WTC11 (cell line): ENCODE data around the gene TBC1D22B. TPM values are rescaled to one million over a fixed set of nuclear protein-coding genes. Genes with fewer than 3 reads are reported as not detected.

Experiments used
- ATF1 ChIP-seq: sonication (generic); formaldehyde crosslinking; IDR thresholded peaks from 2 replicates; pipeline ENCODE4 v1.8.1; 2023; ENCODE audit warnings: mild to moderate bottlenecking, moderate library complexity, missing genetic modification reagents
- CTCF ChIP-seq: fragments of 200-600 bp; IDR thresholded peaks from 2 replicates; pipeline ENCODE4 v1.8.0; 2022; ENCODE audit warnings: antibody characterized with exemption
- E2F4 ChIP-seq: sonication (generic); formaldehyde crosslinking; IDR thresholded peaks from 2 replicates; pipeline ENCODE4 v1.8.1; 2022; ENCODE audit warnings: low read depth, mild to moderate bottlenecking, moderate library complexity, missing genetic modification reagents, borderline replicate concordance
- FOXP1 ChIP-seq: sonication (generic); formaldehyde crosslinking; IDR thresholded peaks from 2 replicates; pipeline ENCODE4 v1.8.0; 2022; ENCODE audit warnings: missing genetic modification reagents, mild to moderate bottlenecking, moderate library complexity, borderline replicate concordance
- GTF2I ChIP-seq: fragments of 250-450 bp; sonication (Bioruptor Pico); conservative IDR thresholded peaks from 2 replicates; pipeline ENCODE4 v1.4.0; 2021; ENCODE audit warnings: mild to moderate bottlenecking
- HMGXB4 ChIP-seq: sonication (generic); formaldehyde crosslinking; IDR thresholded peaks from 2 replicates; pipeline ENCODE4 v1.8.1; 2023; ENCODE audit warnings: mild to moderate bottlenecking, moderate library complexity, missing genetic modification reagents
- JUN ChIP-seq: sonication (generic); formaldehyde crosslinking; IDR thresholded peaks from 2 replicates; pipeline ENCODE4 v1.8.0; 2023; ENCODE audit warnings: mild to moderate bottlenecking, missing genetic modification reagents
- NFE2L1 ChIP-seq: sonication (generic); formaldehyde crosslinking; IDR thresholded peaks from 2 replicates; pipeline ENCODE4 v1.8.1; 2023; ENCODE audit warnings: missing genetic modification reagents
- TEAD1 ChIP-seq: sonication (generic); formaldehyde crosslinking; IDR thresholded peaks from 2 replicates; pipeline ENCODE4 v1.8.0; 2022; ENCODE audit warnings: mild to moderate bottlenecking, missing genetic modification reagents
- TP53 ChIP-seq: sonication (generic); formaldehyde crosslinking; IDR thresholded peaks from 2 replicates; pipeline ENCODE4 v1.8.1; 2023; ENCODE audit warnings: mild to moderate bottlenecking, missing genetic modification reagents
- ZNF219 ChIP-seq: sonication (generic); formaldehyde crosslinking; IDR thresholded peaks from 2 replicates; pipeline ENCODE4 v1.8.0; 2023; ENCODE audit warnings: missing genetic modification reagents, mild to moderate bottlenecking, borderline replicate concordance
- ZNF281 ChIP-seq: sonication (generic); formaldehyde crosslinking; IDR thresholded peaks from 2 replicates; pipeline ENCODE4 v1.8.0; 2023; ENCODE audit warnings: mild to moderate bottlenecking, missing genetic modification reagents
- ZNF317 ChIP-seq: sonication (generic); formaldehyde crosslinking; IDR thresholded peaks from 2 replicates; pipeline ENCODE4 v1.8.1; 2023; ENCODE audit warnings: low read depth, mild to moderate bottlenecking, moderate library complexity, missing genetic modification reagents, borderline replicate concordance
- ZNF396 ChIP-seq: fragments of 250-450 bp; sonication (Bioruptor Pico); IDR thresholded peaks from 2 replicates; pipeline ENCODE4 v1.8.0; 2021; ENCODE audit warnings: mild to moderate bottlenecking, moderate library complexity, borderline replicate concordance
- ZNF416 ChIP-seq: fragments of 250-450 bp; sonication (Bioruptor Pico); IDR thresholded peaks from 2 replicates; pipeline ENCODE4 v1.9.0; 2021; ENCODE audit warnings: mild to moderate bottlenecking, inconsistent platforms
- ZNF671 ChIP-seq: fragments of 250-450 bp; sonication (Bioruptor Pico); IDR thresholded peaks from 2 replicates; pipeline ENCODE4 v1.8.0; 2021; ENCODE audit warnings: mild to moderate bottlenecking
- ZSCAN18 ChIP-seq: fragments of 250-450 bp; sonication (Bioruptor Pico); IDR thresholded peaks from 2 replicates; pipeline ENCODE4 v2.1.2; 2022; ENCODE audit warnings: mild to moderate bottlenecking, moderate library complexity
- total RNA-seq: library from RNA; stranded (reverse); gene quantifications from 3 replicates; pipeline ENCODE4 v1.2.3, GENCODE V29; 2021
- TF ChIP-seq, protein P1 (sequence below): sonication (generic); formaldehyde crosslinking; IDR thresholded peaks from 2 replicates; pipeline ENCODE4 v1.8.0; 2023; ENCODE audit warnings: missing genetic modification reagents, mild to moderate bottlenecking, borderline replicate concordance
- TF ChIP-seq, protein P2 (sequence below): sonication (generic); formaldehyde crosslinking; conservative IDR thresholded peaks from 2 replicates; pipeline ENCODE4 v1.8.1; 2023; ENCODE audit warnings: mild to moderate bottlenecking, low read depth, missing genetic modification reagents, moderate library complexity
- TF ChIP-seq, protein P3 (sequence below): sonication (generic); formaldehyde crosslinking; IDR thresholded peaks from 2 replicates; pipeline ENCODE4 v1.8.1; 2022; ENCODE audit warnings: mild to moderate bottlenecking, moderate library complexity, missing genetic modification reagents

Gene TBC1D22B
- total RNA-seq, 1 experiment from 2014 or later = 16.4 TPM

DNA sequence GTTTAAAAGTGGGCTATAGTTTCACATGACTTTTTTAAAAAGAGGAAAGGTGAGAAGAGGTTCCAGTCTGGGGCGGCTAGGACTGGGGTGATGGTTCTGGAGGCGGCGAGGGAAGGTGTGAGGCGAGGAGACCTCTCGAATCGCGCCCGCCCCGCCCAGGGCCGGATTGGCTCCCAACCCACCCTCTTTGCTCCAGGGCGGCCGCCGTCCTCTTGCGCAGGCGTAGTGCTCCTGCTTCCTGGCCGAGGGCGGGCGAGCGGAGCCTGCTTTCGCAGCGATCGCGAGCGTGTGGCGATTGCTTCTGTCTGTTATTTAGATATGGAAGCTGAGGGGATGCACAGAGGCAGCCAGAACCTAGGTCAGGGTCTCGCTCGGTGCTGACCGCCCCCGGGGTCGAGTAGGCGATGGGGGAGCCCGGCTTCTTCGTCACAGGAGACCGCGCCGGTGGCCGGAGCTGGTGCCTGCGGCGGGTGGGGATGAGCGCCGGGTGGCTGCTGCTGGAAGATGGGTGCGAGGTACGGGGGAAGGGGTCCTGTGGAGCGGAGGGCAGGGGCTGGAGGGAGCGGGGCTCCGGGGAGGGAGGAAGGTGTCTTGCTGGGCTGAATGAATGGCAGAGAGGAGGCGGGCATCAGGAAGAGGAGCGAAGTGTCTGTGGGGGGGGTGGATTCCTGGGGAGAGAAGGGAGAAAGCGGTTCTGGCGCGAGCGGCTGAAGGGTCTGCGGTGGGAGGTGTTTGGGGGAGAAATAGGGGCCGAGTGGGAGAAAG, 96.4 kb downstream of the TBC1D22B start, which contains the start of gene RNF8 (continued):
- TF ChIP-seq CTCF (no peak), GTF2I (CRISPR knock-in tag) (no peak), TP53 (CRISPR knock-in tag) (no peak), NFE2L1 (CRISPR knock-in tag) (no peak; the same call in 1 of the 2 replicates), ZNF396 (CRISPR knock-in tag) (no peak), ZSCAN18 (no peak), HMGXB4 (CRISPR knock-in tag) (no peak; the same call in none of the 2 replicates), JUN (CRISPR knock-in tag) (no peak), FOXP1 (CRISPR knock-in tag) (peak; percentile 49; the same call in 1 of the 2 replicates), ATF1 (CRISPR knock-in tag) (no peak), E2F4 (CRISPR knock-in tag) (no peak), ZNF317 (CRISPR knock-in tag) (no peak), ZNF416 (CRISPR knock-in tag) (no peak), TEAD1 (no peak), ZNF219 (CRISPR knock-in tag) (no peak), ZNF671 (CRISPR knock-in tag) (no peak), ZNF281 (0 out of 2 replicates have a peak, but pooled peaks have one; percentile 42)
- TF ChIP-seq, protein P1, sequence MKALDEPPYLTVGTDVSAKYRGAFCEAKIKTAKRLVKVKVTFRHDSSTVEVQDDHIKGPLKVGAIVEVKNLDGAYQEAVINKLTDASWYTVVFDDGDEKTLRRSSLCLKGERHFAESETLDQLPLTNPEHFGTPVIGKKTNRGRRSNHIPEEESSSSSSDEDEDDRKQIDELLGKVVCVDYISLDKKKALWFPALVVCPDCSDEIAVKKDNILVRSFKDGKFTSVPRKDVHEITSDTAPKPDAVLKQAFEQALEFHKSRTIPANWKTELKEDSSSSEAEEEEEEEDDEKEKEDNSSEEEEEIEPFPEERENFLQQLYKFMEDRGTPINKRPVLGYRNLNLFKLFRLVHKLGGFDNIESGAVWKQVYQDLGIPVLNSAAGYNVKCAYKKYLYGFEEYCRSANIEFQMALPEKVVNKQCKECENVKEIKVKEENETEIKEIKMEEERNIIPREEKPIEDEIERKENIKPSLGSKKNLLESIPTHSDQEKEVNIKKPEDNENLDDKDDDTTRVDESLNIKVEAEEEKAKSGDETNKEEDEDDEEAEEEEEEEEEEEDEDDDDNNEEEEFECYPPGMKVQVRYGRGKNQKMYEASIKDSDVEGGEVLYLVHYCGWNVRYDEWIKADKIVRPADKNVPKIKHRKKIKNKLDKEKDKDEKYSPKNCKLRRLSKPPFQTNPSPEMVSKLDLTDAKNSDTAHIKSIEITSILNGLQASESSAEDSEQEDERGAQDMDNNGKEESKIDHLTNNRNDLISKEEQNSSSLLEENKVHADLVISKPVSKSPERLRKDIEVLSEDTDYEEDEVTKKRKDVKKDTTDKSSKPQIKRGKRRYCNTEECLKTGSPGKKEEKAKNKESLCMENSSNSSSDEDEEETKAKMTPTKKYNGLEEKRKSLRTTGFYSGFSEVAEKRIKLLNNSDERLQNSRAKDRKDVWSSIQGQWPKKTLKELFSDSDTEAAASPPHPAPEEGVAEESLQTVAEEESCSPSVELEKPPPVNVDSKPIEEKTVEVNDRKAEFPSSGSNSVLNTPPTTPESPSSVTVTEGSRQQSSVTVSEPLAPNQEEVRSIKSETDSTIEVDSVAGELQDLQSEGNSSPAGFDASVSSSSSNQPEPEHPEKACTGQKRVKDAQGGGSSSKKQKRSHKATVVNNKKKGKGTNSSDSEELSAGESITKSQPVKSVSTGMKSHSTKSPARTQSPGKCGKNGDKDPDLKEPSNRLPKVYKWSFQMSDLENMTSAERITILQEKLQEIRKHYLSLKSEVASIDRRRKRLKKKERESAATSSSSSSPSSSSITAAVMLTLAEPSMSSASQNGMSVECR (CRISPR knock-in tag) = no peak
- TF ChIP-seq, protein P2, sequence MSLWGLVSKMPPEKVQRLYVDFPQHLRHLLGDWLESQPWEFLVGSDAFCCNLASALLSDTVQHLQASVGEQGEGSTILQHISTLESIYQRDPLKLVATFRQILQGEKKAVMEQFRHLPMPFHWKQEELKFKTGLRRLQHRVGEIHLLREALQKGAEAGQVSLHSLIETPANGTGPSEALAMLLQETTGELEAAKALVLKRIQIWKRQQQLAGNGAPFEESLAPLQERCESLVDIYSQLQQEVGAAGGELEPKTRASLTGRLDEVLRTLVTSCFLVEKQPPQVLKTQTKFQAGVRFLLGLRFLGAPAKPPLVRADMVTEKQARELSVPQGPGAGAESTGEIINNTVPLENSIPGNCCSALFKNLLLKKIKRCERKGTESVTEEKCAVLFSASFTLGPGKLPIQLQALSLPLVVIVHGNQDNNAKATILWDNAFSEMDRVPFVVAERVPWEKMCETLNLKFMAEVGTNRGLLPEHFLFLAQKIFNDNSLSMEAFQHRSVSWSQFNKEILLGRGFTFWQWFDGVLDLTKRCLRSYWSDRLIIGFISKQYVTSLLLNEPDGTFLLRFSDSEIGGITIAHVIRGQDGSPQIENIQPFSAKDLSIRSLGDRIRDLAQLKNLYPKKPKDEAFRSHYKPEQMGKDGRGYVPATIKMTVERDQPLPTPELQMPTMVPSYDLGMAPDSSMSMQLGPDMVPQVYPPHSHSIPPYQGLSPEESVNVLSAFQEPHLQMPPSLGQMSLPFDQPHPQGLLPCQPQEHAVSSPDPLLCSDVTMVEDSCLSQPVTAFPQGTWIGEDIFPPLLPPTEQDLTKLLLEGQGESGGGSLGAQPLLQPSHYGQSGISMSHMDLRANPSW (CRISPR knock-in tag) = no peak
- TF ChIP-seq, protein P3, sequence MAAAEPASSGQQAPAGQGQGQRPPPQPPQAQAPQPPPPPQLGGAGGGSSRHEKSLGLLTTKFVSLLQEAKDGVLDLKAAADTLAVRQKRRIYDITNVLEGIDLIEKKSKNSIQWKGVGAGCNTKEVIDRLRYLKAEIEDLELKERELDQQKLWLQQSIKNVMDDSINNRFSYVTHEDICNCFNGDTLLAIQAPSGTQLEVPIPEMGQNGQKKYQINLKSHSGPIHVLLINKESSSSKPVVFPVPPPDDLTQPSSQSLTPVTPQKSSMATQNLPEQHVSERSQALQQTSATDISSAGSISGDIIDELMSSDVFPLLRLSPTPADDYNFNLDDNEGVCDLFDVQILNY = peak; percentile 78
